HEK293 (cell line): ENCODE results near the gene SPANXN3.
"Not testable (repeated sequence)": the region's sequence is repeated elsewhere in the genome, so short reads cannot be mapped to it uniquely, and the experiment has no call there.

Experiments
- CTCF ChIA-PET: fragments of 350-600 bp; formaldehyde crosslinking; extraction: SDS; loops from one replicate; lab custom pipeline; 2021; ENCODE audit warnings: antibody characterized with exemption; lab: Yijun Ruan, JAX
- POLR2A ChIA-PET: fragments of 300-600 bp; formaldehyde crosslinking; extraction: SDS; loops from one replicate; lab custom pipeline; 2020; ENCODE audit warnings: antibody characterized with exemption, inconsistent platforms; lab: Yijun Ruan, JAX
- H3K27ac ChIP-seq: fragments of 200-500 bp; sonication (Bioruptor generic); 2 replicates; pipeline ENCODE4 v1.5.1; 2014; ENCODE audit warnings: low read depth, low read length, control low read depth, inconsistent platforms; ENCODE audit errors: extremely low read depth
- H3K36me3 ChIP-seq, 2 experiments: fragments of 200-500 bp in 1 of 2; sonication (Bioruptor generic) in 1 of 2; 1 replicate in 1 of 2; 2 replicates in 1 of 2; pipeline ENCODE4 v1.5.1; 2014 to 2017; ENCODE audit warnings: inconsistent platforms in 2 of 2, low read length in 2 of 2; ENCODE audit not compliant: control insufficient read depth in 2 of 2, insufficient read depth in 1 of 2
- H3K4me1 ChIP-seq: fragments of 200-500 bp; sonication (Bioruptor generic); 2 replicates; pipeline ENCODE4 v1.5.1; 2014; ENCODE audit warnings: mild to moderate bottlenecking, low read length, inconsistent platforms; ENCODE audit not compliant: control insufficient read depth, insufficient read depth
- H3K4me3 ChIP-seq: 2 replicates; pipeline ENCODE4 v1.5.1; 2011; ENCODE audit warnings: low read depth, mild to moderate bottlenecking, control low read depth, low read length, moderate library complexity
- H3K9me3 ChIP-seq: fragments of 200-500 bp; sonication (Bioruptor generic); 2 replicates; pipeline ENCODE4 v1.5.1; 2014; ENCODE audit warnings: low read depth, low read length, inconsistent platforms; ENCODE audit not compliant: control insufficient read depth, insufficient read depth
- CTCF ChIP-seq: fragments of 450-650 bp; formaldehyde crosslinking; IDR thresholded peaks from 2 replicates; pipeline ENCODE4 v1.5.1; 2016; ENCODE audit warnings: missing biosample characterization, missing genetic modification characterization
- ELK4 ChIP-seq: IDR thresholded peaks from 2 replicates; pipeline ENCODE4 v1.6.1; 2011; ENCODE audit warnings: mild to moderate bottlenecking, low read depth, low read length, borderline replicate concordance
- SP3 ChIP-seq: fragments of 450-650 bp; formaldehyde crosslinking; IDR thresholded peaks from 2 replicates; pipeline ENCODE4 v1.5.1; 2016; ENCODE audit warnings: missing biosample characterization, missing genetic modification characterization
- ZFP3 ChIP-seq: fragments of 450-650 bp; formaldehyde crosslinking; IDR thresholded peaks from 2 replicates; pipeline ENCODE4 v1.5.1; 2016; ENCODE audit warnings: low read depth, missing biosample characterization, missing genetic modification characterization
- ZNF138 ChIP-seq: fragments of 450-650 bp; formaldehyde crosslinking; IDR thresholded peaks from 2 replicates; pipeline ENCODE4 v1.5.1; 2016; ENCODE audit warnings: missing biosample characterization, missing genetic modification characterization, borderline replicate concordance
- ZNF140 ChIP-seq: fragments of 450-650 bp; formaldehyde crosslinking; IDR thresholded peaks from 2 replicates; pipeline ENCODE4 v1.5.1; 2016; ENCODE audit warnings: missing biosample characterization, missing genetic modification characterization
- ZNF248 ChIP-seq: fragments of 450-650 bp; formaldehyde crosslinking; IDR thresholded peaks from 2 replicates; pipeline ENCODE4 v1.5.1; 2017; ENCODE audit warnings: missing biosample characterization, missing genetic modification characterization
- ZNF26 ChIP-seq: fragments of 450-650 bp; formaldehyde crosslinking; IDR thresholded peaks from 2 replicates; pipeline ENCODE4 v1.5.1; 2016; ENCODE audit warnings: missing biosample characterization, missing genetic modification characterization
- ZNF274 ChIP-seq, 2 experiments: fragments of 200-500 bp in 1 of 2; fragments of 450-650 bp in 1 of 2; sonication (Bioruptor generic) in 1 of 2; formaldehyde crosslinking in 1 of 2; IDR thresholded peaks; 2 replicates each; pipeline versions ENCODE4 v1.5.1 to v1.6.1; 2014 to 2016; ENCODE audit warnings: borderline replicate concordance in 1 of 2, inconsistent platforms in 1 of 2, low read length in 1 of 2, missing biosample characterization in 1 of 2, missing genetic modification characterization in 1 of 2
- ZNF433 ChIP-seq: fragments of 450-650 bp; formaldehyde crosslinking; IDR thresholded peaks from 2 replicates; pipeline ENCODE4 v1.5.1; 2016; ENCODE audit warnings: missing biosample characterization, missing genetic modification characterization, low read depth
- ZNF530 ChIP-seq: fragments of 450-650 bp; formaldehyde crosslinking; IDR thresholded peaks from 2 replicates; pipeline ENCODE4 v1.5.1; 2016; ENCODE audit warnings: low read depth, missing biosample characterization, missing genetic modification characterization
- ZNF626 ChIP-seq: fragments of 450-650 bp; sonication (Bioruptor Pico); formaldehyde crosslinking; IDR thresholded peaks from 2 replicates; pipeline ENCODE4 v1.5.1; 2018; ENCODE audit warnings: missing biosample characterization, missing genetic modification characterization, inconsistent platforms
- ZNF629 ChIP-seq: fragments of 450-650 bp; formaldehyde crosslinking; IDR thresholded peaks from 2 replicates; pipeline ENCODE4 v1.5.1; 2017; ENCODE audit warnings: missing biosample characterization, missing genetic modification characterization
- ZNF704 ChIP-seq: fragments of 450-650 bp; formaldehyde crosslinking; IDR thresholded peaks from 2 replicates; pipeline ENCODE4 v1.5.1; 2016; ENCODE audit warnings: missing biosample characterization, missing genetic modification characterization
- ZNF777 ChIP-seq: fragments of 450-650 bp; formaldehyde crosslinking; IDR thresholded peaks from 2 replicates; pipeline ENCODE4 v1.5.1; 2017; ENCODE audit warnings: missing biosample characterization, missing genetic modification characterization, borderline replicate concordance
- ZNF837 ChIP-seq: fragments of 450-650 bp; formaldehyde crosslinking; IDR thresholded peaks from 2 replicates; pipeline ENCODE4 v1.5.1; 2016; ENCODE audit warnings: missing biosample characterization, missing genetic modification characterization
- ZSCAN18 ChIP-seq: fragments of 450-650 bp; formaldehyde crosslinking; IDR thresholded peaks from 2 replicates; pipeline ENCODE4 v1.5.1; 2016; ENCODE audit warnings: missing biosample characterization, missing genetic modification characterization

The SPANXN3 gene

GRCh38 chrX:143517375-143517774, at the start of gene SPANXN3:
Gene SPANXN3, minus strand, starts transcription at chrX:143517475. Its CDS starts 84 bp downstream, at chrX:143517391.
- H3K27ac ChIP-seq, H3K4me3 ChIP-seq, H3K9me3 ChIP-seq, H3K4me1 ChIP-seq, H3K36me3 ChIP-seq, CTCF ChIA-PET, POLR2A ChIA-PET: not testable (repeated sequence)

- H3K4me1 ChIP-seq: no peaks in the 10 kb centered on the region
- H3K4me3 ChIP-seq: no peak overlapping the region
- TF ChIP-seq ZNF530 (tag by site-specific recombination) (no peak), ZNF26 (tag by site-specific recombination) (no peak), ZNF626 (no peak), ZNF433 (tag by site-specific recombination) (no peak), ZNF138 (tag by site-specific recombination) (no peak), SP3 (tag by site-specific recombination) (no peak), ZNF777 (tag by site-specific recombination) (no peak), ZFP3 (tag by site-specific recombination) (no peak), ZNF140 (tag by site-specific recombination) (no peak), ZNF837 (tag by site-specific recombination) (no peak)
- POLR2A ChIA-PET: no interaction called here
- no peak overlapping the region for H3K27ac ChIP-seq
- CTCF ChIA-PET: no interaction called here
- no peaks in the 10 kb centered on the region for H3K36me3 ChIP-seq
- no peaks in the 10 kb centered on the region for H3K9me3 ChIP-seq
These were observed 18.9 kb upstream of the SPANXN3 start for GRCh38 chrX:143536176-143536575.

GRCh38 chrX:143502196-143502595, 15.1 kb downstream of the SPANXN3 start:
- CTCF ChIA-PET, H3K4me3 ChIP-seq, H3K27ac ChIP-seq, POLR2A ChIA-PET, H3K4me1 ChIP-seq, H3K9me3 ChIP-seq, H3K36me3 ChIP-seq: not testable (repeated sequence)

GRCh38 chrX:143500751-143501150, 16.5 kb downstream of the SPANXN3 start:
- ChIA-PET CTCF (no interaction called here), POLR2A (no interaction called here)
- no peaks in the 10 kb centered on the region; the same call in 1 of the 2 replicates for H3K9me3 ChIP-seq
- no peak overlapping the region for H3K4me3 ChIP-seq
- H3K4me1 ChIP-seq: no peaks in the 10 kb centered on the region
- H3K27ac ChIP-seq: no peak overlapping the region
- no peaks in the 10 kb centered on the region for H3K36me3 ChIP-seq
- no peak for TF ChIP-seq ZNF629 (tag by site-specific recombination)
- TF ChIP-seq ZNF248 (tag by site-specific recombination): no peak
- no peak for TF ChIP-seq ELK4
- TF ChIP-seq CTCF: no peak
- TF ChIP-seq ZNF274 (IDR thresholded peaks at IDR 0.05; ENCODE audit: low read length): no peak
- TF ChIP-seq ZNF274 (tag by site-specific recombination; IDR thresholded peaks at IDR 0.05; ENCODE audit: borderline replicate concordance): no peak
- no peak for TF ChIP-seq ZSCAN18 (tag by site-specific recombination)
- TF ChIP-seq ZNF704 (tag by site-specific recombination): no peak
